ENCODE data around the gene FGF9. TPM values are rescaled to one million over a fixed set of nuclear protein-coding genes. Genes with fewer than 3 reads are reported as not detected.

Gene FGF9
- total RNA-seq, 1 donor from 2014 or later: 0.25 TPM

DNA sequence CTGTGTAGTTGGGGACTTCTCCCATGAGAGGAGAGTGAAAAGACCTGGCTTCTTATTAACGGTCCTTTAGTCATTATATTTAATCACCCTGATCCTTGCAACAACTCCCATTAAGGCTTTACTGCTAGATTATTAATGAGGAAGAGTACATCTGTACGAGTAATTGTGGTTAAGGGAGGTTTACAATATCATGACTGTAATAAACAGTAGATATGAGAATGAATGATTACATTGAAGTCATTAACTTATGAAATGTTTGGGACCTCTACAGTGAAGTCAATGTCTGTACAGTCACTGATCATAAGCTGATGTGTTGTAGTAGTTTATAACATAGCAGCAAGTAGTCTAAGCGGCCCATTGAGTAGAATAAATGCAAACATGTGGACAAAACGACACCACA is 24.7 kb downstream of the FGF9 start:
- intact Hi-C loops (cut with DNase I): no loop called here
- TF ChIP-seq POLR2AphosphoS5 (IDR thresholded peaks at IDR 0.05; ENCODE audit: insufficient read depth in 1 of 2, low read depth in 1 of 2) (no peak), CTCF (IDR thresholded peaks at IDR 0.05) (no peak), POLR2A (IDR thresholded peaks at IDR 0.05) (no peak)
- Histone ChIP-seq H3K4me3 (no peak overlapping the region), H3K36me3 (no peaks in the 10 kb centered on the region), H3K9me3 (no peaks in the 10 kb centered on the region), H3K27me3 (no peaks in the 10 kb centered on the region), H3K4me1 (no peaks in the 10 kb centered on the region), H3K27ac (no peak overlapping the region)
- no peak for DNase-seq (ENCODE audit: extremely low spot score in 2 of 2)

GRCh38 chr13:21696865-21697448 is 26.1 kb downstream of the FGF9 start:
- H3K27ac ChIP-seq: no peak overlapping the region
- intact Hi-C loops (cut with DNase I): no loop called here
- TF ChIP-seq POLR2AphosphoS5 (IDR thresholded peaks at IDR 0.05; ENCODE audit: insufficient read depth in 1 of 2, low read depth in 1 of 2) (no peak), POLR2A (IDR thresholded peaks at IDR 0.05) (no peak), CTCF (IDR thresholded peaks at IDR 0.05) (no peak)
- H3K27me3 ChIP-seq: no peaks in the 10 kb centered on the region
- no peak for DNase-seq (ENCODE audit: extremely low spot score in 2 of 2)
- no peak overlapping the region for H3K4me3 ChIP-seq
- no peaks in the 10 kb centered on the region for H3K4me1 ChIP-seq
- H3K36me3 ChIP-seq: no peaks in the 10 kb centered on the region
- no peaks in the 10 kb centered on the region for H3K9me3 ChIP-seq

GRCh38 chr13:21698817-21699679 is 28.2 kb downstream of the FGF9 start:
- no peak for DNase-seq (ENCODE audit: extremely low spot score in 2 of 2)
- intact Hi-C loops (cut with DNase I): no loop called here
- no peak overlapping the region for H3K27ac ChIP-seq
- no peak overlapping the region for H3K4me3 ChIP-seq
- no peaks in the 10 kb centered on the region for H3K4me1 ChIP-seq
- H3K27me3 ChIP-seq: no peaks in the 10 kb centered on the region
- no peaks in the 10 kb centered on the region for H3K36me3 ChIP-seq
- H3K9me3 ChIP-seq: no peaks in the 10 kb centered on the region
- TF ChIP-seq POLR2A (IDR thresholded peaks at IDR 0.05) (no peak), POLR2AphosphoS5 (IDR thresholded peaks at IDR 0.05; ENCODE audit: insufficient read depth in 1 of 2, low read depth in 1 of 2) (no peak), CTCF (IDR thresholded peaks at IDR 0.05) (no peak)

DNA sequence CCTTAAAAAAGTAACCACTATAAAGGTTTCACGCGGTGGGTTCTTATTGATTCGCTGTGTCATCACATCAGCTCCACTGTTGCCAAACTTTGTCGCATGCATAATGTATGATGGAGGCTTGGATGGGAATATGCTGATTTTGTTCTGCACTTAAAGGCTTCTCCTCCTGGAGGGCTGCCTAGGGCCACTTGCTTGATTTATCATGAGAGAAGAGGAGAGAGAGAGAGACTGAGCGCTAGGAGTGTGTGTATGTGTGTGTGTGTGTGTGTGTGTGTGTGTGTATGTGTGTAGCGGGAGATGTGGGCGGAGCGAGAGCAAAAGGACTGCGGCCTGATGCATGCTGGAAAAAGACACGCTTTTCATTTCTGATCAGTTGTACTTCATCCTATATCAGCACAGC is 30.6 kb downstream of the FGF9 start:
- DNase-seq (ENCODE audit: extremely low spot score in 2 of 2): no peak
- no peaks in the 10 kb centered on the region for H3K9me3 ChIP-seq
- no peak overlapping the region for H3K27ac ChIP-seq
- H3K36me3 ChIP-seq: no peaks in the 10 kb centered on the region
- H3K4me1 ChIP-seq: no peaks in the 10 kb centered on the region
- H3K4me3 ChIP-seq: no peak overlapping the region
- no peaks in the 10 kb centered on the region for H3K27me3 ChIP-seq
- intact Hi-C loops (cut with DNase I): no loop called here
- TF ChIP-seq CTCF (IDR thresholded peaks at IDR 0.05): no peak
- no peak for TF ChIP-seq POLR2A (IDR thresholded peaks at IDR 0.05)
- no peak for TF ChIP-seq POLR2AphosphoS5 (IDR thresholded peaks at IDR 0.05; ENCODE audit: insufficient read depth in 1 of 2, low read depth in 1 of 2)

GRCh38 chr13:21703846-21704245 is 33.0 kb downstream of the FGF9 start:
- intact Hi-C loops (cut with DNase I): no loop called here
- TF ChIP-seq POLR2A (IDR thresholded peaks at IDR 0.05) (no peak), CTCF (IDR thresholded peaks at IDR 0.05) (no peak), POLR2AphosphoS5 (IDR thresholded peaks at IDR 0.05; ENCODE audit: insufficient read depth in 1 of 2, low read depth in 1 of 2) (no peak)
- H3K27ac ChIP-seq: no peak overlapping the region
- H3K4me1 ChIP-seq: no peaks in the 10 kb centered on the region
- no peaks in the 10 kb centered on the region for H3K27me3 ChIP-seq
- H3K9me3 ChIP-seq: no peaks in the 10 kb centered on the region
- no peak for DNase-seq (ENCODE audit: extremely low spot score in 2 of 2)
- H3K4me3 ChIP-seq: no peak overlapping the region
- no peaks in the 10 kb centered on the region for H3K36me3 ChIP-seq

All from vagina (tissue), 2 donors.